HUES64 (cell line): ENCODE results near the gene ASB5.
"Not testable (repeated sequence)": the region's sequence is repeated elsewhere in the genome, so short reads cannot be mapped to it uniquely, and the experiment has no call there.

Source experiments
- H3K27ac ChIP-seq: 2 replicates; pipeline ENCODE4 v1.7.0; 2013; ENCODE audit warnings: low read depth, low read length, inconsistent platforms
- H3K27me3 ChIP-seq: 2 replicates; pipeline ENCODE4 v1.6.1; 2013; ENCODE audit warnings: mild to moderate bottlenecking, low read length; ENCODE audit not compliant: insufficient read depth
- H3K36me3 ChIP-seq: 2 replicates; pipeline ENCODE4 v1.6.1; 2013; ENCODE audit warnings: mild to moderate bottlenecking, low read length; ENCODE audit not compliant: insufficient read depth
- H3K4me1 ChIP-seq: 2 replicates; pipeline ENCODE4 v1.6.1; 2013; ENCODE audit warnings: mild to moderate bottlenecking, low read length, moderate library complexity; ENCODE audit not compliant: insufficient read depth
- H3K4me3 ChIP-seq: 2 replicates; pipeline ENCODE4 v1.5.1; 2013; ENCODE audit warnings: mild to moderate bottlenecking, low read length, moderate library complexity
- H3K9ac ChIP-seq: 2 replicates; pipeline ENCODE4 v1.6.1; 2013; ENCODE audit warnings: mild to moderate bottlenecking, low read depth, low read length
- H3K9me3 ChIP-seq: 2 replicates; pipeline ENCODE4 v1.6.1; 2013; ENCODE audit warnings: low read depth, low read length; ENCODE audit not compliant: insufficient read depth
- whole genome bisulfite sequencing: fragments of 150-250, 120-280 bp; methylation state at CpG from one replicate; pipeline ENCODE4 v1.1.7; 2013; ENCODE audit warnings: missing lambda C conversion rate; 5-methylcytosine and 5-hydroxymethylcytosine counted together

The ASB5 gene

DNA sequence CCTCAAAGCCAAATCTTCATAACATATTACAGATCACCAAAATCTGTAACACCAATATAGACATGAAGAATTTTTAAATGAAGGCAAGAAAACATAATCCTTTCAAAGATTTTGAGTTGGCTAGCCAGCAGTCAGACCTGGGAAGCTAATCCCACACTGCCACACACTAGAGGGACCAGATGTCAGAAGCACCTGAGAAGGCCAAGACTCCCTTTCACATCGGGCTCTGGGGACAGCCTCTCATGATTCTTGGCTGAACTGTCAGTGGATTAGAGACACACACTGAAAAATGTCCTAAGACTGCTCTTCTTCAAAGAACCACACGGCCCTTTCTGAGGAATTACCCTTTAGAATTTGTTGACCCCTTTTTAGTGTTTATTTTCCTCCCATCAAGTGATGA lies 45.5 kb downstream of the ASB5 start:
- Histone ChIP-seq H3K9ac (no peak overlapping the region), H3K9me3 (no peaks in the 10 kb centered on the region), H3K4me3 (no peak overlapping the region), H3K27me3 (no peaks in the 10 kb centered on the region), H3K27ac (no peak overlapping the region), H3K36me3 (no peaks in the 10 kb centered on the region), H3K4me1 (no peaks in the 10 kb centered on the region)
- WGBS: 68% methylated on average over 2 of the region's 2 CpGs

- no peaks in the 10 kb centered on the region for H3K4me1 ChIP-seq
- H3K27ac ChIP-seq: no peak overlapping the region
- H3K27me3 ChIP-seq: no peaks in the 10 kb centered on the region
- no peak overlapping the region for H3K9ac ChIP-seq
- H3K9me3 ChIP-seq: no peaks in the 10 kb centered on the region
- no peaks in the 10 kb centered on the region for H3K36me3 ChIP-seq
- no peak overlapping the region for H3K4me3 ChIP-seq
- 92% methylated on average over 5 of the region's 5 CpGs for WGBS
These were observed 46.9 kb downstream of the ASB5 start for GRCh38 chr4:176222149-176222548.

GRCh38 chr4:176217510-176217909 lies 51.5 kb downstream of the ASB5 start:
- 100% methylated on average over 2 of the region's 2 CpGs for WGBS
- Histone ChIP-seq H3K9ac (no peak overlapping the region), H3K4me3 (no peak overlapping the region), H3K4me1 (no peaks in the 10 kb centered on the region), H3K36me3 (no peaks in the 10 kb centered on the region), H3K27ac (no peak overlapping the region), H3K9me3 (no peaks in the 10 kb centered on the region), H3K27me3 (no peaks in the 10 kb centered on the region)

DNA sequence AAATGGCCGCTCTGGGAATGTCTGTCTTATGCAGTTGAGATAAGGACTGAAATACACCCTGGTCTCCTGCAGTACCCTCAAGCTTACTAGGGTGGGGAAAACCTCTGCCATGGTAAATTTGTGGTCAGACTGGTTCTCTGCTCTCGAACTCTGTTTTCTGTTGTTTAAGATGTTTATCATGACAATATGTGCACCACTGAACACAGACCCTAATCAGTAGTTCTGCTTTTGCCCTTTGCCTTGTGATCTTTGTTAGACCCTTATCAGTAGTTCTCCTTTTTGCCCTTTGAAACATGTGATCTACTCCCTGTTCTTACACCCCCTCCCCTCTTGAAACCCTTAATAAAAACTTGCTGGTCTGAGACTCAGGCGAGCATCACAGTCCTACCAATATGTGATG lies 56.7 kb downstream of the ASB5 start:
- not testable (repeated sequence) for H3K4me3 ChIP-seq, H3K36me3 ChIP-seq, H3K4me1 ChIP-seq, H3K27ac ChIP-seq, H3K9ac ChIP-seq, H3K27me3 ChIP-seq, H3K9me3 ChIP-seq
- 67% methylated on average over 3 of the region's 3 CpGs for whole genome bisulfite sequencing

DNA sequence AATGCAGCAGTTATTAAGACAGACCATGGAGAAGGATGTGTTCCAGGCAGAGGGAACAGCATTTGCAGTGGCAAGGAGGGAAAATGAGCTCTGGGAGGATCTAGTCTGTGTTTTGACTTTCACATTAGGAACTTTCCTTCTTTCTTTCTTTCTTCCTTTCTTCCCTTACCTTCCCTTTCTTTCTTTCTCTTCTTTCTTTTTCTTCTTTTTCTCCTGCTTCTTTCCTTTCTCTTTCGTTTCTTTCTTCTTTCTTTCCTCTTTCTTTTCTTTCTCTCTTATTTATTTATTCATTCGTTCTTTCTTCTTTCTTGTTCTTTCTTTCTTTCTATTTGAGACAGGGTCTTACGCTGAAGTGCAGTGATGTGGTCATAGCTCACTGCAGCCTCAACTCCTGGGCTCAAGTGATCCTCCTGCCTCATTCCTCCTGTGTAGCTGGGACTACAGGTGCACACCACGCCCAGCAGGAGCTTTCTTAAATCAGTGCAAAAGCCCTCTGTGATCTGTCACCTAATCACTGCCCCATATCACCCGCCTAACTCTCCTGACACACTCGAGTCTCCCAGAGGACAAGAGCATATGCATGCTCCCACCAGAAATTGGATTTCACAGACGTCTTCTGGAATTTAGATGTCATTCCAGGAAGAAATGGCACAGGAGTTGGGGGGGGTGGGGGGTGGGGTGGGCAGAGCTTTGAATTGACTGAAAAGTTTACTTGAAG lies 58.3 kb downstream of the ASB5 start:
- Histone ChIP-seq H3K4me3 (no peak overlapping the region), H3K9me3 (no peaks in the 10 kb centered on the region), H3K27me3 (no peaks in the 10 kb centered on the region), H3K9ac (no peak overlapping the region), H3K27ac (no peak overlapping the region), H3K36me3 (no peaks in the 10 kb centered on the region), H3K4me1 (no peaks in the 10 kb centered on the region)
- WGBS: 90% methylated on average over 7 of the region's 7 CpGs

DNA sequence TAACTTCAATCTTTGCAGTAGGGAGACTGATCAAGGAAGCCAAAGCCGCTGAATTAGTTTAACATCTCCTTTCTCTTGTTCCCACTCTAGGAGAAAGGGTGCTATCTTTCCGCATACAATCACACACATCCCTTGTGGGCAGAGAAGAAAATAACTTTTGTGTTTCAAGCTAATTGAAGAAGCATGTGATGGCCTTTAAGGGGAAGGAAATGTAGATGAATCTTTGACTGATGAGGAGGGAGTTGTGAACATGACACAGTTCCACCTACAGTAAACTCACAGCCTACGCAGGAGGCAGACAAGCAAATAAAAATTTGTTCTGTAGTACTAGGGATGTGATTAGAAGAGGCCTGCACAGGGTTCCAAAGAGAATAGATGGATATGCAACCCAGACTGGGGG lies 58.9 kb downstream of the ASB5 start:
- H3K27ac ChIP-seq: no peak overlapping the region
- WGBS: 84% methylated on average over 2 of the region's 3 CpGs
- no peaks in the 10 kb centered on the region for H3K27me3 ChIP-seq
- H3K9me3 ChIP-seq: no peaks in the 10 kb centered on the region
- no peaks in the 10 kb centered on the region for H3K4me1 ChIP-seq
- H3K4me3 ChIP-seq: no peak overlapping the region
- no peak overlapping the region for H3K9ac ChIP-seq
- H3K36me3 ChIP-seq: no peaks in the 10 kb centered on the region

DNA sequence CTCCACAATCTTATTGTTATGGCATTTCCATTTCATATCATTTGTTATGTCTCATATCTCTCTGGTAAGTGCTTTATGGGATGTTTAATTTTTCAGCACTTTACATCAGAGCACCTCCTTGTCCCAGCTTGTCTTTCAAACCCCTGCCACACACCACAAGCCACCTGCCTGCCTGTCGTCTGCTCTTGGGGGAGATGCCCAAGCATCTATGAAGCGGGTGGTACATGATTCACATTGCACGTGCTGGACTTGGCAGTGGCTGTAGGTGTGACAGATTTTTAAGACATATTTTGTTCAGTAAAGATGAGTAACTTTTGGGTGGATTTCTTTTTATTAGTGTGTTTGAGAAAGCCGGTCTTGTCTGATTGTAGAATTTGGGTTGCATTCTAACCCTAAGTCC lies 59.5 kb downstream of the ASB5 start:
- H3K27me3 ChIP-seq: no peaks in the 10 kb centered on the region
- no peaks in the 10 kb centered on the region for H3K36me3 ChIP-seq
- no peaks in the 10 kb centered on the region for H3K4me1 ChIP-seq
- no peak overlapping the region for H3K4me3 ChIP-seq
- no peak overlapping the region for H3K27ac ChIP-seq
- WGBS: 98% methylated on average over 4 of the region's 4 CpGs
- no peaks in the 10 kb centered on the region for H3K9me3 ChIP-seq
- H3K9ac ChIP-seq: no peak overlapping the region

DNA sequence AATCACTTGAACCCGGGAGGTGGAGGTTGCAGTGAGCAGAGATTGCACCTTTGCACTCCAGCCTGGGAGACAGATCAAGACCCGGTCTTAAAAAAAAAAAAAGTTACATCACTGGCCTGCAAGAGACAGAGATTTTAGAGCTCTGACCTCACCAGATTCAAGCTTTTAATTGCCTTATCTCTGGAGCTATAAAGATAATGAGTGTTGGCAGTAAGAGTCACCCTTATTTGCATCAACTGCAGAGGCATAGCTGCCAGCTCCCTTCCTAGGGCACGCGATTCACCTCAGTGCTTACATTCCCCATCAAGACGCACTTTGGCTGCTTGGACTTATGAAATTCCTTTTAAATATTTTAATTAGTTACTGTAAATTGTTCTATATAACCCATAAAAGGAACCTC lies 61.2 kb downstream of the ASB5 start:
- Histone ChIP-seq H3K27me3 (no peaks in the 10 kb centered on the region), H3K27ac (no peak overlapping the region), H3K4me1 (no peaks in the 10 kb centered on the region), H3K9ac (no peak overlapping the region), H3K36me3 (no peaks in the 10 kb centered on the region), H3K9me3 (no peaks in the 10 kb centered on the region), H3K4me3 (no peak overlapping the region)
- 75% methylated on average over 4 of the region's 5 CpGs for WGBS

DNA sequence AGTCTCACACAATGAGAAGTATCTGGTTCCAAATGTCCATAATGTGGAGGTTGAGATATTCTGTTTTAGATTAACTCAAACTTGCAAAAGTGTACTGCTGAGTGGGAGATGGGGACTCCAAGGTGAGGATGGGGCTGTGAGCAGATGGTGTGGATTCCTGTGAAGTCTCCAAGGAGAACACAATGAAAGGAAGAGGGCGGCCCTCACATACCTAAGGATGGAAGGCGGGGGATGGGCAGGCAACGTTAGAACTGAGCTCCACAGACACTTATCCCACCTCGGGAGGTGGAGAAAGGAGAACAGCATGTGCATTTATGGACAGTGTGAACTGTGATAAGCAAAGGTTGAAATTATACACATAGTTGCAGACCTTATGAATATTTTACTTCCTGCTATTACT lies 63.7 kb downstream of the ASB5 start:
- no peak overlapping the region for H3K9ac ChIP-seq
- no peaks in the 10 kb centered on the region for H3K27me3 ChIP-seq
- no peaks in the 10 kb centered on the region for H3K36me3 ChIP-seq
- 0 out of 2 replicates have a peak, but pooled peaks cover 2% of the 10 kb centered on the region for H3K9me3 ChIP-seq
- H3K27ac ChIP-seq: no peak overlapping the region
- H3K4me1 ChIP-seq: no peaks in the 10 kb centered on the region
- WGBS: 71% methylated on average over 4 of the region's 4 CpGs
- H3K4me3 ChIP-seq: no peak overlapping the region

DNA sequence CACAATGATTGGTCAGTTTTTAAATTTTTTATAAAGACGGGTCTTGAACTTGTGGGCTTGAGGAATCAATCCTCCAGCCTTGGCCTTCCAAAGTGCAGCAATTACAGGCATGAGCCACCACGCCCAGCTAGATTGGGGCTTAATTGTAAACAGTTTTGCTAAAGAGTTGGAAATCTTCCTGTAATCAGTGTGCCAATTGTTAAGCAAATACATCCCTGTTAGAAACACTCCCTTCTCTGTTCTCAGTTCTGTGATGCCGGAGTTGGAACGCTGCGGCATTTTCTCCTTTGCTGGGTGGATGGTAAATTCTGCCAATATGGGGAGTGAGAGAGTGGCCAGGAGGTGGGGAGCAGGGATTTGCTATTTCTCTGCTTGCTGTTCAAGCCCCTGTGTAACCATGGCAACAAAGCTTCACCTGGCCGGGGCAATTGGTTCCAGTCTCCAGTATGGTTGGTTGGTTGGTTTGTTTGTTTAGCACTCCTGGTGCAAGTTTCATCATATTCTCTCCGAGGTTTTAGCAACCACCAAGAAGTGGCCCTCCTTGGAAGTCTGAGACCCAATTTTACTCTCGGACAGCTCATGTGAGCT lies 70.6 kb downstream of the ASB5 start:
- no peaks in the 10 kb centered on the region for H3K27me3 ChIP-seq
- WGBS: 84% methylated on average over 8 of the region's 8 CpGs
- H3K4me3 ChIP-seq: no peak overlapping the region
- no peaks in the 10 kb centered on the region for H3K36me3 ChIP-seq
- 0 out of 2 replicates have a peak, but pooled peaks cover 2% of the 10 kb centered on the region for H3K9me3 ChIP-seq
- H3K27ac ChIP-seq: no peak overlapping the region
- peaks cover 4% of the 10 kb centered on the region for H3K4me1 ChIP-seq
- H3K9ac ChIP-seq: no peak overlapping the region

- Histone ChIP-seq H3K4me1 (peaks cover 9% of the 10 kb centered on the region), H3K27ac (peak within 1 kb of the TSS; percentile 43; the same call in 1 of the 2 replicates), H3K9ac (peak within 1 kb of the TSS; percentile 39; the same call in 1 of the 2 replicates), H3K27me3 (no peaks in the 10 kb centered on the region), H3K9me3 (0 out of 2 replicates have a peak, but pooled peaks cover under 1% of the 10 kb centered on the region), H3K36me3 (no peaks in the 10 kb centered on the region), H3K4me3 (peak within 1 kb of the TSS; percentile 65)
- 2% methylated on average over 45 of the region's 45 CpGs for WGBS
These were observed 73.6 kb downstream of the ASB5 start, which contains the start of gene SPATA4 for GRCh38 chr4:176195184-176195978. SPATA4 (minus strand) TSS chr4:176195585; CDS start chr4:176195562, 23 bp downstream.
